Measurements from ENCODE around the gene ICA1L. TPM values are rescaled to one million over a fixed set of nuclear protein-coding genes. Genes with fewer than 3 reads are reported as not detected.

Gene ICA1L
- total and polyA plus RNA-seq, 2 of the 8 experiments (the other 6 are each of a cell fraction or from before 2014, with no cell fraction given): 1.1 to 3.4 TPM

- no peak overlapping the region for H3K18ac ChIP-seq (ENCODE audit: extremely low read depth, low read length)
- no peak overlapping the region for H2BK12ac ChIP-seq (ENCODE audit: low read depth, low read length)
- no peaks in the 10 kb centered on the region for H3K36me3 ChIP-seq (ENCODE audit: control insufficient read depth in 2 of 4, insufficient read depth in 4 of 4, low read length in 3 of 4)
- WGBS, 2 experiments (ENCODE audit: extremely low coverage in 1 of 2, insufficient coverage in 1 of 2, insufficient read length in 1 of 2, insufficient replicate concordance in 2 of 2, low coverage in 1 of 2, low lambda C conversion rate in 2 of 2, missing lambda C conversion rate in 1 of 2): 94% methylated on average over 3 of the region's 3 CpGs; no CpG with 5 or more reads in 1 of the 2 experiments
- DNase-seq (ENCODE audit: low read depth in 1 of 2, low spot score in 2 of 2) (no peak), FAIRE-seq (no peak)
- H3K9ac ChIP-seq (replicated peaks in 1 of 4; ENCODE audit: extremely low read depth in 1 of 4, low read depth in 3 of 4, low read length in 3 of 4): no peak overlapping the region
- no peaks in the 10 kb centered on the region for H3K4me1 ChIP-seq (replicated peaks in 1 of 4; ENCODE audit: control insufficient read depth in 3 of 4, insufficient read depth in 4 of 4, low read length in 3 of 4)
- peaks cover 0 to 4% of the 10 kb centered on the region in 2 experiments for H4K20me1 ChIP-seq (replicated peaks in 1 of 2; ENCODE audit: control insufficient read depth in 1 of 2, insufficient read depth in 2 of 2, low read length in 2 of 2)
- no peaks in the 10 kb centered on the region for H3K23me2 ChIP-seq (ENCODE audit: low read depth, low read length)
- H3K27ac ChIP-seq (ENCODE audit: low read depth, low read length): no peak overlapping the region
- no peak overlapping the region for H3K4me3 ChIP-seq (ENCODE audit: extremely low read depth in 1 of 4, insufficient read depth in 2 of 4, low read depth in 3 of 4, low read length in 4 of 4)
- no peak overlapping the region for H3K56ac ChIP-seq (replicated peaks; ENCODE audit: insufficient read length, low read depth, low read length)
- H4K91ac ChIP-seq (replicated peaks; ENCODE audit: insufficient read length, low read length): no peak overlapping the region
- H2BK5ac ChIP-seq (ENCODE audit: low read depth, low read length): no peak overlapping the region
- no peak overlapping the region for H2BK120ac ChIP-seq (replicated peaks; ENCODE audit: low read depth, low read length)
- no peak overlapping the region for H2BK15ac ChIP-seq (ENCODE audit: low read length)
- H3K79me2 ChIP-seq (ENCODE audit: control insufficient read depth in 1 of 2, insufficient read depth in 2 of 2, low read length in 2 of 2): no peaks in the 10 kb centered on the region
- H3K4me2 ChIP-seq (ENCODE audit: insufficient read depth in 1 of 2, low read depth in 2 of 2, low read length in 2 of 2): no peak overlapping the region
- no peak overlapping the region for H2BK20ac ChIP-seq (ENCODE audit: low read length)
- no peak overlapping the region for H2AK5ac ChIP-seq (ENCODE audit: low read depth, low read length)
- H3K79me1 ChIP-seq (ENCODE audit: low read depth, low read length): no peaks in the 10 kb centered on the region
- no peak overlapping the region for H2AFZ ChIP-seq (ENCODE audit: low read length)
- H4K5ac ChIP-seq (ENCODE audit: insufficient read length, low read depth, low read length): no peak overlapping the region
- no peaks in the 10 kb centered on the region for H3K9me3 ChIP-seq (ENCODE audit: insufficient read depth in 2 of 2, low read depth in 1 of 2, low read length in 1 of 2)
- CTCF ChIA-PET (ENCODE audit: partially characterized antibody): interaction anchor here (1.6 kb wide), 1 partner anchor 162 kb away, joined by 6 read pairs; no protein-coding TSS in a partner anchor
- no peak overlapping the region for H3K23ac ChIP-seq (ENCODE audit: insufficient read length)
- POLR2A ChIA-PET (ENCODE audit: partially characterized antibody): no interaction called here
- no peak overlapping the region for H4K8ac ChIP-seq (ENCODE audit: extremely low read depth, insufficient read depth, low read length)
- TF ChIP-seq TEAD4 (IDR thresholded peaks at IDR 0.05; ENCODE audit: low read depth, low read length) (no peak), HDAC6 (IDR thresholded peaks at IDR 0.05; ENCODE audit: low read depth, low read length) (no peak), TBP (IDR thresholded peaks at IDR 0.05; ENCODE audit: low read depth, low read length) (no peak), KDM1A (IDR thresholded peaks at IDR 0.05; ENCODE audit: borderline replicate concordance, low read length) (no peak), YY1 (IDR thresholded peaks at IDR 0.05; ENCODE audit: low read depth, low read length) (no peak), ATF3 (IDR thresholded peaks at IDR 0.05; ENCODE audit: insufficient read depth, low read depth, low read length) (no peak), RFX5 (IDR thresholded peaks at IDR 0.05; ENCODE audit: borderline replicate concordance, low read depth, low read length) (no peak)
- H3K14ac ChIP-seq (ENCODE audit: insufficient read length): no peak overlapping the region
- H3K4ac ChIP-seq (replicated peaks; ENCODE audit: insufficient read length, low read depth, low read length): no peak overlapping the region
- H3K27me3 ChIP-seq (replicated peaks in 1 of 4; ENCODE audit: control insufficient read depth in 3 of 4, extremely low read depth in 1 of 4, insufficient read depth in 3 of 4, low read length in 3 of 4): no peaks in the 10 kb centered on the region
Observed at GRCh38 chr2:202750763-202751427, 120.7 kb downstream of the ICA1L start.
